ENCODE results near the gene ZSWIM3. TPM values are rescaled to one million over a fixed set of nuclear protein-coding genes. Genes with fewer than 3 reads are reported as not detected.

The ZSWIM3 gene
- total and polyA plus RNA-seq, 2 donors: 4.4 to 8.0 TPM

DNA sequence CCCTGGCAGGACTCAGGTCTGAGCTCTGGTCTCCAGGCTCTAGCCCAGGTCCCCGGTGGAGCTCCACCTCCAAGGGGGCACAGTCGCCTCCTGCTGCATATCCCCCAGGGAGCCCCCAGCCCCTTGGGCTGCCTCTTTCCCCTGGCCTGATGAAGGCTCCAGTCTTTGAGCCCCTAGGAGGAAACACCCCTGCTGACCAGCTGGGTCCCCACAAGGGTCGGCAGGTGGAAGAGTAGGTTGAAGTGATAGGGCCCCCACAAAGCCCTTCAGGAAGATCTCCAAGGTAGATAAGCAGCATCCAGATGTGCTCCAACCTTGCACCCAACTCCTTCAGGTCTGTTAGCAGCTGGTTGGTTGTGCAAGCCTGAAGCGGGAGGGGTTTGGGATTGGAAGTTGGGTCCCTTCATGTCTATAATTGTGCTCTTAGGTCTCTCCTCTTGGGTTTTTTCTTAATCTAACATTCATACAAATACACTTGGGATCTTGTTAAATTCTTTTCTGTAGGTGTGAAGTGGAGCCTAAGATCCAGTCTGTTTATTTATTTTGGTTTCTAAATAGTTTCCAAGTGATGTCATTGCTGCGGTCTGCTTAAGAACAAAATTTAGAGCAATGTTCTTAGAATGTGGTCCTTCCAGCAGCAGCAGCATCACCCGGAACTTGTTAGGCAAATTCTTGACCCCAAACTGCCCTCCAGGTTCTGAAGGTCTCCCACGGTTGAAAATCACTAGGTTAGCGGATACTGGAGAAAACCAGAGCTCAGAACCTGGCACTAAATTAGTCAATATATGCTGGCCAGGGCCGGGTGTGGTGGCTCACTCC is 39.8 kb upstream of the ZSWIM3 start:
- Histone ChIP-seq H3K4me3 (ENCODE audit: low read length in 2 of 2) (no peak overlapping the region), H3K9me3 (ENCODE audit: control insufficient read depth in 2 of 2, insufficient read depth in 1 of 2, low read length in 1 of 2) (no peaks in the 10 kb centered on the region), H3K36me3 (ENCODE audit: control insufficient read depth in 2 of 2, insufficient read depth in 2 of 2, low read length in 1 of 2) (peaks cover 24 to 28% of the 10 kb centered on the region in 2 donors), H3K4me1 (ENCODE audit: control insufficient read depth in 2 of 2, insufficient read depth in 2 of 2, low read length in 2 of 2) (peaks cover 11 to 16% of the 10 kb centered on the region in 2 donors), H3K27me3 (ENCODE audit: control insufficient read depth in 2 of 2, insufficient read depth in 1 of 2, low read length in 1 of 2) (peaks cover 0 to 7% of the 10 kb centered on the region in 2 donors), H3K27ac (ENCODE audit: low read depth in 1 of 2, low read length in 1 of 2) (no peak overlapping the region)
- whole genome bisulfite sequencing: 77% methylated on average over 9 of the region's 9 CpGs
- DNase-seq (ENCODE audit: low read depth in 6 of 9, low spot score in 9 of 9): no peak

DNA sequence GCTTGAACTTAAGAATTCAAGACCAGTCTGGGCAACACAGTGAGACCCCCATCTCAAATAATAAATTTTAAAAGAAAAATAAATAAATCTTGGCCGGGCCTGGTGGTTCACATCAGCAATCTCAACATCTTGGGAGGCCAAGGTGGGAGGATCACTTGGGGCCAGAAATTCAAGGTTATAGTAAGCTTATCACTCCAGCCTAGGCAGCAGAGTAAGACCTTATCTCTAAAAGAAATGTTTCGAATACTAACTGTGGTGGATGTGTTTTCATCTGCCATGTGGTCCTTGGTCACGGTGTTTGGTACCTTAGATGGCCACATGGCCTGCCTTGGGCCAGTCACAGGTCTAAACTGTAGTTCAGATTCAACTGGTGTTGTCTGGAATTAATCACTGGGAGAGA is 39.2 kb upstream of the ZSWIM3 start:
- no peaks in the 10 kb centered on the region for H3K9me3 ChIP-seq (ENCODE audit: control insufficient read depth in 2 of 2, insufficient read depth in 1 of 2, low read length in 1 of 2)
- no peak for DNase-seq (ENCODE audit: low read depth in 6 of 9, low spot score in 9 of 9)
- H3K36me3 ChIP-seq (ENCODE audit: control insufficient read depth in 2 of 2, insufficient read depth in 2 of 2, low read length in 1 of 2): peaks cover 24 to 28% of the 10 kb centered on the region in 2 donors
- H3K4me3 ChIP-seq (ENCODE audit: low read length in 2 of 2): no peak overlapping the region
- WGBS: 99% methylated on average over 3 of the region's 3 CpGs
- H3K4me1 ChIP-seq (ENCODE audit: control insufficient read depth in 2 of 2, insufficient read depth in 2 of 2, low read length in 2 of 2): peaks cover 6 to 15% of the 10 kb centered on the region in 2 donors
- H3K27me3 ChIP-seq (ENCODE audit: control insufficient read depth in 2 of 2, insufficient read depth in 1 of 2, low read length in 1 of 2): peaks cover 2 to 13% of the 10 kb centered on the region in 2 donors
- H3K27ac ChIP-seq (ENCODE audit: low read depth in 1 of 2, low read length in 1 of 2): no peak overlapping the region

DNA sequence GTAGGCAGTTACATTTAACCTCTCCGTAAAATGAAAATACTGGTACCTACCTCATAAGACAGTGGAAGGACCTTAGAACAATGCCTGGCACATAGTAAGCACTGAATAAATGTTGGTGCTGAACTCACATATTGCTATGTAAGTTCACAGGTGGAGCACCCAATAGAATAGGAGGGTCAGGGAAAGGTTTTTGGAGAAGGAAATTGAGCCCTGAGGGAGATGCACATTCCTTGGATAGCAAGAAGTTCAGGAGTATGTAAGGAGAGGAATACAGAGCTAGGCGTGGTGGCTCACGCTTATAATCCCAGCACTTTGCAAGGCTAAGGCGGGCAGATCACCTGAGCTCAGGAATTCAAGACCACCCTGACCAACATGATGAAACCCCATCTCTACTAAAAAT is 37.9 kb upstream of the ZSWIM3 start:
- no peak overlapping the region for H3K27ac ChIP-seq (ENCODE audit: low read depth in 1 of 2, low read length in 1 of 2)
- H3K36me3 ChIP-seq (ENCODE audit: control insufficient read depth in 2 of 2, insufficient read depth in 2 of 2, low read length in 1 of 2): peaks cover 23 to 28% of the 10 kb centered on the region in 2 donors
- peaks cover 11 to 21% of the 10 kb centered on the region in 2 donors for H3K4me1 ChIP-seq (ENCODE audit: control insufficient read depth in 2 of 2, insufficient read depth in 2 of 2, low read length in 2 of 2)
- H3K4me3 ChIP-seq (ENCODE audit: low read length in 2 of 2): no peak overlapping the region
- peaks cover 5 to 26% of the 10 kb centered on the region in 2 donors for H3K27me3 ChIP-seq (ENCODE audit: control insufficient read depth in 2 of 2, insufficient read depth in 1 of 2, low read length in 1 of 2)
- peaks cover 0 to 1% of the 10 kb centered on the region in 2 donors for H3K9me3 ChIP-seq (ENCODE audit: control insufficient read depth in 2 of 2, insufficient read depth in 1 of 2, low read length in 1 of 2)
- no peak for DNase-seq (ENCODE audit: low read depth in 6 of 9, low spot score in 9 of 9)
- 97% methylated on average over 4 of the region's 4 CpGs for WGBS

DNA sequence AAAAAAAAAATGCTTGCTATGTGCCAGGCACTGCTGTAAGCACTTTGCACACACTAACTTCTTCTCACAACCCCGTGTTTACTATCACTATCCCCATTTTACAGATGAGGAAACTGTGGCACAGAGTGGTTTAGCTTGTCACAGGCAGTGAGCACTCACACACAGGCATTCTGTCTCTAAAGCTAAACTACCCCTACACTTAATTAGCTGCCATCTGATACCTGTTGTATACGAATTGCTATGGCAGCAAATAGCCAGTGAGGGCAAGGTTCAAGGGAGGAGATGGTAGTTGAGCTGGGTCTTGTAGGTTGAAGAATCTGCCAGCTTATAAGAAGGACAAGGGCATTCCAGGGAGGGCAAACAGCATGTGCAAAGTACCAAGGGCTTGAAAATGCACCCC is 35.5 kb upstream of the ZSWIM3 start:
- Histone ChIP-seq H3K36me3 (ENCODE audit: control insufficient read depth in 2 of 2, insufficient read depth in 2 of 2, low read length in 1 of 2) (peaks cover 5 to 13% of the 10 kb centered on the region in 2 donors), H3K27me3 (ENCODE audit: control insufficient read depth in 2 of 2, insufficient read depth in 1 of 2, low read length in 1 of 2) (peaks cover 5 to 32% of the 10 kb centered on the region in 2 donors), H3K4me1 (ENCODE audit: control insufficient read depth in 2 of 2, insufficient read depth in 2 of 2, low read length in 2 of 2) (peaks cover 9 to 20% of the 10 kb centered on the region in 2 donors), H3K27ac (ENCODE audit: low read depth in 1 of 2, low read length in 1 of 2) (no peak overlapping the region), H3K4me3 (ENCODE audit: low read length in 2 of 2) (no peak overlapping the region), H3K9me3 (ENCODE audit: control insufficient read depth in 2 of 2, insufficient read depth in 1 of 2, low read length in 1 of 2) (peaks cover 0 to 1% of the 10 kb centered on the region in 2 donors)
- no peak for DNase-seq (ENCODE audit: low read depth in 6 of 9, low spot score in 9 of 9)
- 94% methylated on average over 2 of the region's 2 CpGs for WGBS

DNA sequence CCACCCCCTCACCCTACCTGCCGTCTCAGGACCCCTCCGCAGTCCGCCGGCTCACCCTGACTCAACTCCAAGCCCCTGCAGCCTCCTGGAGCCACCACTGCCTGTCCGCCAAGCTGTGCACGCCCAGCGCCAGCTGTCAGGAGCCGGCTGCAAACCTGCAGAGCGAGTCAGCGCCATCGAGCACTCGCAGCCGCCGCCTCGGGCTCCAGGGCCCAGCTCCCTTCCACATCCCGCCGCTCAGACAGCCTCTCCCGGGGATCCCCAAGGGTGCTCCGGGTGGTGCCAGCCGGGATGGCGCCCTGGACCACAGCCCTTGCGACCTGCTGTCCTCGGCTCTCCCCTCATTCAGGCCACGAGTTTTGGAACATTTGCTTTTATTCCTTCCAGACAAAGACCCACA is 34.6 kb upstream of the ZSWIM3 start:
- Histone ChIP-seq H3K4me3 (ENCODE audit: low read length in 2 of 2) (no peak overlapping the region), H3K36me3 (ENCODE audit: control insufficient read depth in 2 of 2, insufficient read depth in 2 of 2, low read length in 1 of 2) (peaks cover 0 to 8% of the 10 kb centered on the region in 2 donors), H3K9me3 (ENCODE audit: control insufficient read depth in 2 of 2, insufficient read depth in 1 of 2, low read length in 1 of 2) (peaks cover 0 to 1% of the 10 kb centered on the region in 2 donors), H3K27ac (ENCODE audit: low read depth in 1 of 2, low read length in 1 of 2) (no peak overlapping the region), H3K27me3 (ENCODE audit: control insufficient read depth in 2 of 2, insufficient read depth in 1 of 2, low read length in 1 of 2) (peaks cover 5 to 32% of the 10 kb centered on the region in 2 donors), H3K4me1 (ENCODE audit: control insufficient read depth in 2 of 2, insufficient read depth in 2 of 2, low read length in 2 of 2) (peaks cover 9 to 20% of the 10 kb centered on the region in 2 donors)
- WGBS: 15% methylated on average over 24 of the region's 24 CpGs
- peak in 1 of 9 donors; percentile 32 for DNase-seq (ENCODE audit: low read depth in 6 of 9, low spot score in 9 of 9)

DNA sequence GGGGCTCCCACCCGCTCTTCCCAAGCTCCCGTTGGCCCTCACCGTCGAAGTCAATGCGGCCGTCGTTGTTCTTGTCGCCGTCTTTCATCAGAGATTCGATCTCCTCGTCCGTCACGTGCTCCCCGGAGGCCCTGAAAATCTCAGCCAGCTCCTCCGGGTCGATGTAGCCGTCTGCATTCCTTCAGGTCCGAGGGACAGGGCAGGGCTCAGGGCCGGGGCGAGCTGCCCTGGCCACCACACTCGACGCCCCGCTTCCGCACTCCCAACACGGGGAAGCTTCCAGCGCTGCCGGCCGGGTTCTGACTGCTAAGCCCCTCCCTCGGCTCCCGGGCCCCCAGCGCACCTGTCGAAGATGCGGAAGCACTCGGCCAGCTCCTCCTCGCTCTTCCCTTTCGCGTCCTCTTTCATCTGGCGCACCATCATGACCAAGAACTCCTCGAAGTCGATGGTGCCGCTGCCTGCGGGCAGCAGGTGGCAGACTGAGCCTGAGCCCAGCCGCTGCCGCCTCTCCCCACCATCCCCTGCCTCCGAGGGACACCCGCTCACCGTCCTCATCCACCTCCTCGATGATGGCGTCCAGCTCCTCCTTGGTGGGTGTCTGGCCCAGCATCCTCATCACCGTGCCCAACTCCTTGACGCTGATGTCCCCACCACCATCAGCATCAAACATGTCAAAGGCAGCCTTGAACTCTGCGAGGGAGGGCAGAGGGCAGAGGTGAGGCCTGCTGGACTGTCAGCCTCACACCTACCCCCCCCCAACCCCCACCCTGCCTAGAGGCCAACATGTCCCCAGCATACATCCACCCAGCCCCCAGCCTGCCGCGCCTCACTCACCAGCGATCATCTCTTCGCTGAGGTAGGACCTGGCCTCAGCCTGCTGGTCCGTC is 33.2 kb upstream of the ZSWIM3 start:
- H3K27ac ChIP-seq (ENCODE audit: low read depth in 1 of 2, low read length in 1 of 2): no peak overlapping the region

DNA sequence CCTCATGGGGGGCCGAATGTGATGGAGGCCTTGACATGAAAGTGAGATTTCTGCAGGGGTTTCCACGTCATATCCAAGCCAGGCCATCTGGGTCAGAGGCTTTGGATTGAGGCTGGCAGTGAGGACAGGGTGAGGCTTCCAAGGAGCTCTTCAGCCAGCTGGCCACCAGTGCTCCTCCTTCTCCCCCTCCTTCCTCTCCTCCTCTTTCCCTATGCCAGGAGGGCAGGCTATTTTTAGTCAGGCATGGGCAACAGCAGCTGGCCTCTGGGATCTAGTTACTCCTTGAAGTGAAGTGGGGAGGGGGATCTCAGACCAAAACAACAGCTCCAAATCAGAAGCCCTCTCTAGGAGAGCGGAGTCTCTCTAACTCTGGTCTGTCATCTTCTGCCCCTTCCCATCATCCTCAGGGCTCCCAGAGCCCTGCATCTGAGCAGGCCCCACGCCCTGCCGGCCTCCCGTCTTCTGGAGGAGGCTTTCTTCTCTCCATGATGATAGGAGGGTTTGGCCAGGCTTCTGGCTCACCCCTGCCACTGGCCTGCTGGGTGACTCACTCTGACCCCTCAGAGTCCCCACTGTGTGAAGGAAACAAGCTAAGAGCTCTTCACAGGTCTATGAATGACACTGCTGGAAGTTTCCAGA is 30.9 kb upstream of the ZSWIM3 start:
- WGBS: 94% methylated on average over 6 of the region's 6 CpGs
- Histone ChIP-seq H3K27me3 (ENCODE audit: control insufficient read depth in 2 of 2, insufficient read depth in 1 of 2, low read length in 1 of 2) (peaks cover 5 to 45% of the 10 kb centered on the region in 2 donors), H3K4me1 (ENCODE audit: control insufficient read depth in 2 of 2, insufficient read depth in 2 of 2, low read length in 2 of 2) (peaks cover 9 to 20% of the 10 kb centered on the region in 2 donors)

More for the DNA sequence above, 33.2 kb upstream of the ZSWIM3 start:
- Histone ChIP-seq H3K4me1 (ENCODE audit: control insufficient read depth in 2 of 2, insufficient read depth in 2 of 2, low read length in 2 of 2) (peaks cover 9 to 20% of the 10 kb centered on the region in 2 donors), H3K27me3 (ENCODE audit: control insufficient read depth in 2 of 2, insufficient read depth in 1 of 2, low read length in 1 of 2) (peaks cover 5 to 35% of the 10 kb centered on the region in 2 donors), H3K36me3 (ENCODE audit: control insufficient read depth in 2 of 2, insufficient read depth in 2 of 2, low read length in 1 of 2) (peaks cover 0 to 2% of the 10 kb centered on the region in 2 donors), H3K4me3 (ENCODE audit: low read length in 2 of 2) (peak overlapping the region; percentile 18 to 32), H3K9me3 (ENCODE audit: control insufficient read depth in 2 of 2, insufficient read depth in 1 of 2, low read length in 1 of 2) (peaks cover 0 to 1% of the 10 kb centered on the region in 2 donors)
- peak in 7 of 9 donors; percentile 18 to 80 (median 63) for DNase-seq (ENCODE audit: low read depth in 6 of 9, low spot score in 9 of 9)
- 20% methylated on average over 57 of the region's 57 CpGs for WGBS

DNA sequence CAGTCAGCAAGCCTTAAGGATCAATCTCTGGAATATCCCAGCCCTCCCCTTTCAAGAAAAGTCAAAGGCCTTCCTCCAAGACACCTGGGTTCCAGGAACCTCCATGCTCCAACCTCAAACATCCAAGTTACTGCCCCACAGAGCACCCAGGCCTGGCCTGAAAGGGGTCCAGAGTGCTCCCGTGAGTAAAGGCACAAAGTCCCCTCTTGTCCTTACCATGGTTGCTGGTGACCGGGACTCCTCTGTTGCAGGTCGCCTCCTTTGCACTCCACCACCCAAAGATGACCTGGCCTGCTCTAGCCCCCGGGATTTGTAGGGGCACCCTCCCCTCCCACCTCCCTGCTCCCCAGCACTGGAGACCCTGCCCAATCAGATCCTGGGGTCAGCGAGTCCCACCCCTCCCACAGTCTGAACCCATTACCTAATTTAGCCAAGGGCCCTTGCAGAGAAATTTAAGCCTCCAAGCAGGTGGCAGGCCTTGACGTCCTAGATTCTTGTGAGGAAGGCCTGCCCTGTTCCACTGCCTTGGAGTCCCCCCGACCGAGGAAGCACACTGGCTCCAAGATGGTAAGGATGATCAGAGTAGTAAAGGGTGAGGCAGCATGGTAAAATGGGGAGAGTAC is 30.3 kb upstream of the ZSWIM3 start, which contains the start of gene TNNC2:
Gene TNNC2, minus strand, starts transcription at position 283 of the 623 bp plus-strand sequence. Its CDS starts 64 bp downstream, at position 219.
- no peak within 1 kb of the TSS for H3K27ac ChIP-seq (ENCODE audit: low read depth in 1 of 2, low read length in 1 of 2)
- DNase-seq (ENCODE audit: low read depth in 6 of 9, low spot score in 9 of 9): no peak
- H3K4me3 ChIP-seq (ENCODE audit: low read length in 2 of 2): no peak within 1 kb of the TSS
- 95% methylated on average over 8 of the region's 8 CpGs for WGBS
- peaks cover 5 to 49% of the 10 kb centered on the region in 2 donors for H3K27me3 ChIP-seq (ENCODE audit: control insufficient read depth in 2 of 2, insufficient read depth in 1 of 2, low read length in 1 of 2)
- H3K9me3 ChIP-seq (ENCODE audit: control insufficient read depth in 2 of 2, insufficient read depth in 1 of 2, low read length in 1 of 2): peaks cover 0 to 1% of the 10 kb centered on the region in 2 donors
- H3K36me3 ChIP-seq (ENCODE audit: control insufficient read depth in 2 of 2, insufficient read depth in 2 of 2, low read length in 1 of 2): no peaks in the 10 kb centered on the region
- peaks cover 9 to 20% of the 10 kb centered on the region in 2 donors for H3K4me1 ChIP-seq (ENCODE audit: control insufficient read depth in 2 of 2, insufficient read depth in 2 of 2, low read length in 2 of 2)

More for the DNA sequence above, 30.9 kb upstream of the ZSWIM3 start:
- Histone ChIP-seq H3K4me3 (ENCODE audit: low read length in 2 of 2) (no peak overlapping the region), H3K27ac (ENCODE audit: low read depth in 1 of 2, low read length in 1 of 2) (no peak overlapping the region), H3K9me3 (ENCODE audit: control insufficient read depth in 2 of 2, insufficient read depth in 1 of 2, low read length in 1 of 2) (peaks cover 0 to 1% of the 10 kb centered on the region in 2 donors), H3K36me3 (ENCODE audit: control insufficient read depth in 2 of 2, insufficient read depth in 2 of 2, low read length in 1 of 2) (no peaks in the 10 kb centered on the region)
- no peak for DNase-seq (ENCODE audit: low read depth in 6 of 9, low spot score in 9 of 9)

Measured in thymus (tissue), 11 donors.